ENCODE results near the gene LIMS2.

Gene LIMS2

GRCh38 chr2:127698553-127699355, 23.4 kb upstream of the LIMS2 start:
- Histone ChIP-seq H3K27ac (ENCODE audit: low read length) (no peak overlapping the region), H3K4me3 (ENCODE audit: low read depth in 1 of 2, low read length in 2 of 2) (no peak overlapping the region), H3K36me3 (ENCODE audit: control insufficient read depth in 1 of 2, insufficient read depth in 2 of 2, low read length in 2 of 2) (no peaks in the 10 kb centered on the region), H3K27me3 (ENCODE audit: low read depth, low read length) (no peaks in the 10 kb centered on the region), H3K4me1 (ENCODE audit: control insufficient read depth in 1 of 2, insufficient read depth in 2 of 2, low read length in 2 of 2) (peaks cover 14 to 28% of the 10 kb centered on the region in 2 donors), H3K9me3 (ENCODE audit: control insufficient read depth in 1 of 2, low read length in 2 of 2) (no peaks in the 10 kb centered on the region)

- peaks cover 7 to 17% of the 10 kb centered on the region in 2 donors for H3K4me1 ChIP-seq (ENCODE audit: control insufficient read depth in 1 of 2, insufficient read depth in 2 of 2, low read length in 2 of 2)
- H3K4me3 ChIP-seq (ENCODE audit: low read depth in 1 of 2, low read length in 2 of 2), result no peak overlapping the region
Measured at GRCh38 chr2:127697482-127698180, 22.3 kb upstream of the LIMS2 start.

GRCh38 chr2:127695491-127696472, 20.5 kb upstream of the LIMS2 start:
- no peaks in the 10 kb centered on the region for H3K27me3 ChIP-seq (ENCODE audit: low read depth, low read length)
- H3K4me1 ChIP-seq (ENCODE audit: control insufficient read depth in 1 of 2, insufficient read depth in 2 of 2, low read length in 2 of 2), result peaks cover 5 to 13% of the 10 kb centered on the region in 2 donors
- H3K27ac ChIP-seq (ENCODE audit: low read length), result no peak overlapping the region
- peak overlapping the region in 1 of 2 donors; percentile 57 for H3K4me3 ChIP-seq (ENCODE audit: low read depth in 1 of 2, low read length in 2 of 2)
- H3K9me3 ChIP-seq (ENCODE audit: control insufficient read depth in 1 of 2, low read length in 2 of 2), result no peaks in the 10 kb centered on the region
- H3K36me3 ChIP-seq (ENCODE audit: control insufficient read depth in 1 of 2, insufficient read depth in 2 of 2, low read length in 2 of 2), result no peaks in the 10 kb centered on the region

More at GRCh38 chr2:127697482-127698180, 22.3 kb upstream of the LIMS2 start:
- H3K36me3 ChIP-seq (ENCODE audit: control insufficient read depth in 1 of 2, insufficient read depth in 2 of 2, low read length in 2 of 2), result no peaks in the 10 kb centered on the region
- no peaks in the 10 kb centered on the region for H3K27me3 ChIP-seq (ENCODE audit: low read depth, low read length)
- H3K27ac ChIP-seq (ENCODE audit: low read length), result no peak overlapping the region
- H3K9me3 ChIP-seq (ENCODE audit: control insufficient read depth in 1 of 2, low read length in 2 of 2), result no peaks in the 10 kb centered on the region

- Histone ChIP-seq H3K9me3 (ENCODE audit: control insufficient read depth in 1 of 2, low read length in 2 of 2) (no peaks in the 10 kb centered on the region), H3K36me3 (ENCODE audit: control insufficient read depth in 1 of 2, insufficient read depth in 2 of 2, low read length in 2 of 2) (no peaks in the 10 kb centered on the region), H3K27me3 (ENCODE audit: low read depth, low read length) (no peaks in the 10 kb centered on the region), H3K4me1 (ENCODE audit: control insufficient read depth in 1 of 2, insufficient read depth in 2 of 2, low read length in 2 of 2) (peaks cover 0 to 8% of the 10 kb centered on the region in 2 donors), H3K27ac (ENCODE audit: low read length) (no peak overlapping the region), H3K4me3 (ENCODE audit: low read depth in 1 of 2, low read length in 2 of 2) (peak overlapping the region in 1 of 2 donors; percentile 57)
Measured at GRCh38 chr2:127694986-127695385, 19.7 kb upstream of the LIMS2 start.

GRCh38 chr2:127690696-127691095, 15.4 kb upstream of the LIMS2 start:
- H3K9me3 ChIP-seq (ENCODE audit: control insufficient read depth in 1 of 2, low read length in 2 of 2), result no peaks in the 10 kb centered on the region
- H3K4me1 ChIP-seq (ENCODE audit: control insufficient read depth in 1 of 2, insufficient read depth in 2 of 2, low read length in 2 of 2), result peaks cover 0 to 8% of the 10 kb centered on the region in 2 donors
- no peaks in the 10 kb centered on the region for H3K27me3 ChIP-seq (ENCODE audit: low read depth, low read length)
- H3K36me3 ChIP-seq (ENCODE audit: control insufficient read depth in 1 of 2, insufficient read depth in 2 of 2, low read length in 2 of 2), result no peaks in the 10 kb centered on the region
- no peak overlapping the region for H3K4me3 ChIP-seq (ENCODE audit: low read depth in 1 of 2, low read length in 2 of 2)
- no peak overlapping the region for H3K27ac ChIP-seq (ENCODE audit: low read length)

- H3K4me1 ChIP-seq (ENCODE audit: control insufficient read depth in 1 of 2, insufficient read depth in 2 of 2, low read length in 2 of 2), result no peaks in the 10 kb centered on the region
- H3K27me3 ChIP-seq (ENCODE audit: low read depth, low read length), result no peaks in the 10 kb centered on the region
- H3K36me3 ChIP-seq (ENCODE audit: control insufficient read depth in 1 of 2, insufficient read depth in 2 of 2, low read length in 2 of 2), result no peaks in the 10 kb centered on the region
- H3K4me3 ChIP-seq (ENCODE audit: low read depth in 1 of 2, low read length in 2 of 2), result no peak overlapping the region
- no peak overlapping the region for H3K27ac ChIP-seq (ENCODE audit: low read length)
- H3K9me3 ChIP-seq (ENCODE audit: control insufficient read depth in 1 of 2, low read length in 2 of 2), result no peaks in the 10 kb centered on the region
Measured at GRCh38 chr2:127688405-127688804, 13.1 kb upstream of the LIMS2 start.

GRCh38 chr2:127685410-127686080, 10.2 kb upstream of the LIMS2 start:
- H3K27ac ChIP-seq (ENCODE audit: low read length), result no peak overlapping the region
- peaks cover 0 to 22% of the 10 kb centered on the region in 2 donors for H3K4me1 ChIP-seq (ENCODE audit: control insufficient read depth in 1 of 2, insufficient read depth in 2 of 2, low read length in 2 of 2)
- no peaks in the 10 kb centered on the region for H3K27me3 ChIP-seq (ENCODE audit: low read depth, low read length)
- H3K36me3 ChIP-seq (ENCODE audit: control insufficient read depth in 1 of 2, insufficient read depth in 2 of 2, low read length in 2 of 2), result no peaks in the 10 kb centered on the region
- no peaks in the 10 kb centered on the region for H3K9me3 ChIP-seq (ENCODE audit: control insufficient read depth in 1 of 2, low read length in 2 of 2)
- no peak overlapping the region for H3K4me3 ChIP-seq (ENCODE audit: low read depth in 1 of 2, low read length in 2 of 2)

- Histone ChIP-seq H3K4me1 (ENCODE audit: control insufficient read depth in 1 of 2, insufficient read depth in 2 of 2, low read length in 2 of 2) (peaks cover 0 to 22% of the 10 kb centered on the region in 2 donors), H3K36me3 (ENCODE audit: control insufficient read depth in 1 of 2, insufficient read depth in 2 of 2, low read length in 2 of 2) (no peaks in the 10 kb centered on the region), H3K9me3 (ENCODE audit: control insufficient read depth in 1 of 2, low read length in 2 of 2) (no peaks in the 10 kb centered on the region), H3K4me3 (ENCODE audit: low read depth in 1 of 2, low read length in 2 of 2) (no peak overlapping the region), H3K27me3 (ENCODE audit: low read depth, low read length) (no peaks in the 10 kb centered on the region), H3K27ac (ENCODE audit: low read length) (no peak overlapping the region)
Measured at GRCh38 chr2:127683757-127684156, 8.4 kb upstream of the LIMS2 start.

- no peaks in the 10 kb centered on the region for H3K9me3 ChIP-seq (ENCODE audit: control insufficient read depth in 1 of 2, low read length in 2 of 2)
- no peak overlapping the region for H3K27ac ChIP-seq (ENCODE audit: low read length)
- H3K4me3 ChIP-seq (ENCODE audit: low read depth in 1 of 2, low read length in 2 of 2), result no peak overlapping the region
- no peaks in the 10 kb centered on the region for H3K27me3 ChIP-seq (ENCODE audit: low read depth, low read length)
- H3K36me3 ChIP-seq (ENCODE audit: control insufficient read depth in 1 of 2, insufficient read depth in 2 of 2, low read length in 2 of 2), result no peaks in the 10 kb centered on the region
- peaks cover 0 to 22% of the 10 kb centered on the region in 2 donors for H3K4me1 ChIP-seq (ENCODE audit: control insufficient read depth in 1 of 2, insufficient read depth in 2 of 2, low read length in 2 of 2)
Measured at GRCh38 chr2:127683056-127683455, 7.7 kb upstream of the LIMS2 start.

- peaks cover 0 to 23% of the 10 kb centered on the region in 2 donors for H3K4me1 ChIP-seq (ENCODE audit: control insufficient read depth in 1 of 2, insufficient read depth in 2 of 2, low read length in 2 of 2)
- no peaks in the 10 kb centered on the region for H3K9me3 ChIP-seq (ENCODE audit: control insufficient read depth in 1 of 2, low read length in 2 of 2)
- H3K27me3 ChIP-seq (ENCODE audit: low read depth, low read length), result no peaks in the 10 kb centered on the region
- no peak overlapping the region for H3K4me3 ChIP-seq (ENCODE audit: low read depth in 1 of 2, low read length in 2 of 2)
- H3K36me3 ChIP-seq (ENCODE audit: control insufficient read depth in 1 of 2, insufficient read depth in 2 of 2, low read length in 2 of 2), result no peaks in the 10 kb centered on the region
- no peak overlapping the region for H3K27ac ChIP-seq (ENCODE audit: low read length)
Measured at GRCh38 chr2:127681976-127682857, 6.9 kb upstream of the LIMS2 start.

Measured in muscle layer of duodenum (tissue), 2 donors.